Lower lobe of right lung (tissue), 2 donors: Measurements from ENCODE around the gene GNAO1. TPM values are rescaled to one million over a fixed set of nuclear protein-coding genes. Genes with fewer than 3 reads are reported as not detected.
A peak's percentile ranks its signal among the peaks of the same experiment; 100 is the strongest.

Experiments
- ATAC-seq, 2 donors: fragments of 200-7000 bp; cut with Tn5 transposase; one replicate each; pipeline ENCODE4 v1.9.1; 2020 to 2022; ENCODE audit warnings: mild to moderate bottlenecking in 2 of 2, moderate library complexity in 2 of 2
- DNase-seq: peaks from one replicate; pipeline ENCODE4 v3.0.0-alpha.2; 2020
- H3K27ac ChIP-seq: fragments of 200-600 bp; one replicate; pipeline ENCODE4 v1.8.0; 2022
- H3K27me3 ChIP-seq: fragments of 200-600 bp; one replicate; pipeline ENCODE4 v1.8.0; 2022; ENCODE audit warnings: low read depth
- H3K36me3 ChIP-seq: fragments of 200-600 bp; one replicate; pipeline ENCODE4 v1.8.0; 2022; ENCODE audit warnings: mild to moderate bottlenecking
- H3K4me1 ChIP-seq: fragments of 200-600 bp; one replicate; pipeline ENCODE4 v1.8.0; 2022
- H3K4me3 ChIP-seq: fragments of 200-600 bp; one replicate; pipeline ENCODE4 v1.8.0; 2022; ENCODE audit warnings: mild to moderate bottlenecking
- H3K9me3 ChIP-seq: fragments of 200-600 bp; one replicate; pipeline ENCODE4 v1.8.0; 2022
- intact Hi-C: fragments of 100-400 bp; cut with DNase I; formaldehyde crosslinking; loops from one replicate; pipeline ENCODE4 v1.11.0; 2022
- total RNA-seq: library from RNA; stranded (reverse); fragmentation: NEBNext Ultra II Directional; extraction: Animal tissue kit (Norgen Biotek cat#: 25700); gene quantifications from one replicate; pipeline ENCODE4 v1.2.1, GENCODE V29; 2021
- TF ChIP-seq, protein P1 (sequence below): fragments of 200-600 bp; IDR thresholded peaks from one replicate; pipeline ENCODE4 v1.8.0; 2022; ENCODE audit warnings: antibody characterized with exemption, mild to moderate bottlenecking
- donor health status: DM: no; HTN: yes; CAD: no; lungs with severe emphysema.

GNAO1 gene
- total RNA-seq, 1 donor from 2014 or later = 1.8 TPM

DNA sequence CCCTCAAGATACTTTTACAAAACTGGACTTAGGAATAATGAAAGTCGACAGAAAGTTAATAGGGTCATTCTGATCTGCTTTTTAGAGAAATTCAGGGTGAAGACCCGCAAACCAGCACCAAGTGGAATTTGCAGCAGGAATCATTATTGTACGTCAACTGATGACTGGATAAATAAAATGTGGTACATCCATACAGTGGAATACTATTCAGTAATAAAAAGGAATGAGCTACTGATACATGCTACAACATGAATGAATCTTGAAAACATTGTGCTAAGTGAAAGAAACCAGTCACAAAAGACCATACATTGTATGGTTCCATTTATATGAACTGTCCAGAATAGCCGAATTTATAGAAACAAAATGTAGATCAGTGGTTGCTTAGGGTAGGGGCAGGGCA is 83.1 kb downstream of the GNAO1 start:
- H3K4me3 ChIP-seq = no peak overlapping the region
- TF ChIP-seq, protein P1, sequence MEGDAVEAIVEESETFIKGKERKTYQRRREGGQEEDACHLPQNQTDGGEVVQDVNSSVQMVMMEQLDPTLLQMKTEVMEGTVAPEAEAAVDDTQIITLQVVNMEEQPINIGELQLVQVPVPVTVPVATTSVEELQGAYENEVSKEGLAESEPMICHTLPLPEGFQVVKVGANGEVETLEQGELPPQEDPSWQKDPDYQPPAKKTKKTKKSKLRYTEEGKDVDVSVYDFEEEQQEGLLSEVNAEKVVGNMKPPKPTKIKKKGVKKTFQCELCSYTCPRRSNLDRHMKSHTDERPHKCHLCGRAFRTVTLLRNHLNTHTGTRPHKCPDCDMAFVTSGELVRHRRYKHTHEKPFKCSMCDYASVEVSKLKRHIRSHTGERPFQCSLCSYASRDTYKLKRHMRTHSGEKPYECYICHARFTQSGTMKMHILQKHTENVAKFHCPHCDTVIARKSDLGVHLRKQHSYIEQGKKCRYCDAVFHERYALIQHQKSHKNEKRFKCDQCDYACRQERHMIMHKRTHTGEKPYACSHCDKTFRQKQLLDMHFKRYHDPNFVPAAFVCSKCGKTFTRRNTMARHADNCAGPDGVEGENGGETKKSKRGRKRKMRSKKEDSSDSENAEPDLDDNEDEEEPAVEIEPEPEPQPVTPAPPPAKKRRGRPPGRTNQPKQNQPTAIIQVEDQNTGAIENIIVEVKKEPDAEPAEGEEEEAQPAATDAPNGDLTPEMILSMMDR = no peak
- DNase-seq (no peak), ATAC-seq (no peak)
- H3K27ac ChIP-seq = no peak overlapping the region
- no peaks in the 10 kb centered on the region for H3K36me3 ChIP-seq
- no peaks in the 10 kb centered on the region for H3K9me3 ChIP-seq
- H3K27me3 ChIP-seq = no peaks in the 10 kb centered on the region
- H3K4me1 ChIP-seq = no peaks in the 10 kb centered on the region
- intact Hi-C loops = no loop called here

DNA sequence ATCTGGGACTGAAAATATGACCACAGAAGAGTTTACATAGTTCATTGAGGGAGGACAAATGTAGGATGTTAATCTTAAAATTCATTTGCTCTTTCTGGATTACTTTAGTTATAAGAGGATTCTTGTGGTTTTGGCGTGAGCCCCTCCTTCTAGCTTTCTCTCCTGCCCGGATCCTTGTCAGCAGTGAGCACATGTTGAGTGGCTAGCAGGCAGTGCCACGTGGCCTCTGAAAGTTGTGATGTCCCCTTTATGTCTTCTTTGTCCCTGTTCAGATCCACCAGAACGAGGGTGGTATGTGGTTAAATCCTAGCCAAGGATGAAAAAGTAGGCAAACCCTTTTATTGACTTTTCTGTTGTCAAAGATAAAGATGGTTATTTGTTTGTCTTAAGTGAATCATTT is 83.8 kb downstream of the GNAO1 start:
- peak in 1 of 2 donors; percentile 26 for ATAC-seq

DNA sequence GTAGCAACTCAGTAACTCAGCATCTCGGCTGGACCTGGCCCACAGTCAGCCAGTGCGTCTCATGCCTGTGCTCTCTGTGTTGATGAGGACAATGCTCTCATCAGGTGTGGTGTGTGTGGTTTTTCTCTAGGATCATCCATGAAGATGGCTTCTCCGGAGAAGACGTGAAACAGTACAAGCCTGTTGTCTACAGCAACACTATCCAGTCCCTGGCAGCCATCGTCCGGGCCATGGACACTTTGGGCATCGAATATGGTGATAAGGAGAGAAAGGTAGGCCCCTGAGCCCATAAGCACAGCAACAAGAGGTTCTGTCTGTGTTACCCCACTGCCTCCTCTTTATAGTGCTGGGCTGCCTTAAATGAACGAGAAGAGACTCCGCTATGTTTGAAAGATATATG is 84.5 kb downstream of the GNAO1 start:
- DNase-seq (no peak), ATAC-seq (no peak)
- Histone ChIP-seq H3K4me3 (no peak overlapping the region), H3K27ac (no peak overlapping the region), H3K27me3 (no peaks in the 10 kb centered on the region), H3K4me1 (no peaks in the 10 kb centered on the region), H3K36me3 (no peaks in the 10 kb centered on the region), H3K9me3 (no peaks in the 10 kb centered on the region)
- intact Hi-C loops = no loop called here
- TF ChIP-seq, protein P1 = no peak

More for the DNA sequence above, 83.8 kb downstream of the GNAO1 start:
- intact Hi-C loops = no loop called here
- Histone ChIP-seq H3K27ac (no peak overlapping the region), H3K4me1 (no peaks in the 10 kb centered on the region), H3K9me3 (no peaks in the 10 kb centered on the region), H3K36me3 (no peaks in the 10 kb centered on the region), H3K4me3 (no peak overlapping the region), H3K27me3 (no peaks in the 10 kb centered on the region)
- TF ChIP-seq, protein P1 = no peak
- no peak for DNase-seq

DNA sequence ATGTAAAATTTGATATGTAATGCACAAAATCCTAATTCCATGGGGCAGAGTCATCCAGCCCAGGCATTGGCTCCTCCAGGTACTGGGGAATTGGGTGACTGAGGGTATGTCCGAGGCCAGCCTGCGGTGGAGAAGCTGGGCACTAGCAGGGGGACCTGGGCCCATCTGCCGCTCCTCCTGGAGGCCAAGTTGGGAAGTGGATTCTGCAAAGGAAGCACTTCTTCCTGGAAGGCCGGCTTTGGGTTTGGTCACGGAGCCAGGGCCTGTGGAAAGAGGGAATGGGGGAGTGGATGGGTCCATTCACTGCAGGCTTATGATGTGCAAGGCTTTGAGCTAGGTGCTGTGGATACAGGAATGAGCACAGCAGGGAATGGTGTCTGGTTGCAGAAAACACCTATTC is 85.8 kb downstream of the GNAO1 start:
- H3K9me3 ChIP-seq = no peaks in the 10 kb centered on the region
- TF ChIP-seq, protein P1 = no peak
- H3K27me3 ChIP-seq = no peaks in the 10 kb centered on the region
- intact Hi-C loops = no loop called here
- no peaks in the 10 kb centered on the region for H3K4me1 ChIP-seq
- H3K36me3 ChIP-seq = no peaks in the 10 kb centered on the region
- ATAC-seq (no peak), DNase-seq (no peak)
- no peak overlapping the region for H3K27ac ChIP-seq
- H3K4me3 ChIP-seq = no peak overlapping the region

DNA sequence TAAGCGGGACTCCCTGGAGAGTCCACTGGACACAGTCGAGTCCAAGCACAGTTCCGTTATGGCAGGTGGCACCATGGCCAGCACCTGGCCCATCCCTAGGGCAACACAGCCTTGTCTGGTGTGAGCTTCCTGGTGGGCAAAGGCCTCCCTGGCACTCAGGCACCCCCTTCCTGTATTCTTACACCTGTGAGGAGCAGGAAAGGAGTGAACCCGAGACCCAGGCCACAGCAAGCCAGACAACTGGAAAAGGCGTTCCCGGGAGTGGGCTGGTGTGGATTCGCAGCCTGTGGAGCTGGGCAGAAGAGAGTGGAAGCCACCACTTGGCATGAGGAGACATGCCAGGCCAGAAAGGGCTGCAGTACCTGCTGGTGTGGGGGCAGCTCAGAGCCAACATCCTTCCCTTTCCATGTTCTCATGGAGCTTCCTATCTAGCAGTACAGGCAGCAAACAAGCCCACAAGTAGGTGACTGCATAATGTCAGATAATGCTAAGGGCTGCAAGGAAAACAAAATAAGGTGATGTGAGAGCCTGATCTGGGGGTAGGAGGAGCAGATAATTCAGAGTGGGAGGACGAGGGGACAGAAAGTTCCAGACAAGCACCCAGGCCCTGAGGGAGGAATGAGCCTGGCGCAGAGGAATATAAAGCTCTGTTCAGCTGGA is 87.0 kb downstream of the GNAO1 start:
- H3K9me3 ChIP-seq = no peaks in the 10 kb centered on the region
- TF ChIP-seq, protein P1 = no peak
- DNase-seq (no peak), ATAC-seq (no peak)
- intact Hi-C loops = no loop called here
- no peaks in the 10 kb centered on the region for H3K4me1 ChIP-seq
- H3K4me3 ChIP-seq = no peak overlapping the region
- H3K27ac ChIP-seq = no peak overlapping the region
- H3K36me3 ChIP-seq = no peaks in the 10 kb centered on the region
- no peaks in the 10 kb centered on the region for H3K27me3 ChIP-seq
